IMR-90 (cell line): ENCODE data around the gene ZNF445.
"Not testable (repeated sequence)": the region's sequence is repeated elsewhere in the genome, so short reads cannot be mapped to it uniquely, and the experiment has no call there.

Experiments used
- CEBPB ChIP-seq: IDR thresholded peaks from 2 replicates; pipeline ENCODE4 v1.6.1; 2012; ENCODE audit warnings: low read depth, low read length, improper control_type of control experiment
- CTCF ChIP-seq: conservative IDR thresholded peaks from 2 replicates; pipeline ENCODE4 v1.5.1; 2012; ENCODE audit warnings: mild to moderate bottlenecking, low read depth, low read length, improper control_type of control experiment
- ELK1 ChIP-seq: fragments of 150-350 bp; IDR thresholded peaks from 2 replicates; pipeline ENCODE4 v1.6.1; 2016; ENCODE audit warnings: low read depth, mild to moderate bottlenecking, low read length, moderate library complexity, borderline replicate concordance
- FOS ChIP-seq: fragments of 150-350 bp; IDR thresholded peaks from 2 replicates; pipeline ENCODE4 v1.6.1; 2016; ENCODE audit warnings: low read depth, low read length
- MAFK ChIP-seq: IDR thresholded peaks from 2 replicates; pipeline ENCODE4 v1.6.1; 2012; ENCODE audit warnings: low read depth, low read length, improper control_type of control experiment
- MXI1 ChIP-seq: IDR thresholded peaks from 2 replicates; pipeline ENCODE4 v1.6.1; 2012; ENCODE audit warnings: low read depth, mild to moderate bottlenecking, low read length, moderate library complexity, borderline replicate concordance
- POLR2A ChIP-seq: IDR thresholded peaks from 2 replicates; pipeline ENCODE4 v1.6.1; 2012; ENCODE audit warnings: mild to moderate bottlenecking, low read depth, low read length
- RAD21 ChIP-seq: IDR thresholded peaks from 2 replicates; pipeline ENCODE4 v1.6.1; 2012; ENCODE audit warnings: low read length, improper control_type of control experiment
- RCOR1 ChIP-seq: IDR thresholded peaks from 2 replicates; pipeline ENCODE4 v1.6.1; 2012; ENCODE audit warnings: mild to moderate bottlenecking, low read length, improper control_type of control experiment; ENCODE audit not compliant: insufficient replicate concordance
- RFX5 ChIP-seq: IDR thresholded peaks from 2 replicates; pipeline ENCODE4 v1.8.0; 2012; ENCODE audit warnings: low read depth, mild to moderate bottlenecking, low read length, moderate library complexity
- SMC3 ChIP-seq: fragments of 150-350 bp; IDR thresholded peaks from 2 replicates; pipeline ENCODE4 v1.6.1; 2016; ENCODE audit warnings: low read depth, mild to moderate bottlenecking, antibody characterized with exemption, low read length, moderate library complexity
- USF2 ChIP-seq: fragments of 150-350 bp; IDR thresholded peaks from 2 replicates; pipeline ENCODE4 v1.6.1; 2017; ENCODE audit warnings: mild to moderate bottlenecking, antibody characterized with exemption, low read length, low read depth

- not testable (repeated sequence) for TF ChIP-seq CTCF, MAFK, USF2, POLR2A, MXI1, CEBPB, RAD21, RCOR1, ELK1, FOS, RFX5, SMC3
These were observed 2.6 kb downstream of the ZNF445 start for GRCh38 chr3:44474886-44475285.
